ENCODE measurements around the gene EFCAB12. TPM values are rescaled to one million over a fixed set of nuclear protein-coding genes. Genes with fewer than 3 reads are reported as not detected.
"Not testable (repeated sequence)": the region's sequence is repeated elsewhere in the genome, so short reads cannot be mapped to it uniquely, and the experiment has no call there.

Gene EFCAB12
- total RNA-seq, 2 experiments from 2014 or later = 1.1 to 2.5 TPM

- Histone ChIP-seq H3K4me3 (ENCODE audit: low read depth, low read length, poor library complexity, severe bottlenecking) (no peak overlapping the region), H3K9me3 (ENCODE audit: low read length) (no peaks in the 10 kb centered on the region), H3K27ac (ENCODE audit: low read depth, low read length, poor library complexity, severe bottlenecking) (no peak overlapping the region), H3K9me2 (ENCODE audit: insufficient read depth, low read length) (no peaks in the 10 kb centered on the region), H3K4me2 (ENCODE audit: low read length) (no peak overlapping the region), H3K36me3 (ENCODE audit: insufficient read depth, low read length) (peaks cover 45% of the 10 kb centered on the region), H3K4me1 (ENCODE audit: insufficient read depth, low read length, poor library complexity, severe bottlenecking) (no peaks in the 10 kb centered on the region), H2AFZ (ENCODE audit: low read length) (no peak overlapping the region), H3K79me2 (ENCODE audit: insufficient read depth, low read depth, low read length) (no peaks in the 10 kb centered on the region), H4K20me1 (ENCODE audit: insufficient read depth, low read length) (no peaks in the 10 kb centered on the region)
- intact Hi-C loops (cut with micrococcal nuclease; ENCODE audit: unreplicated experiment) = loop anchor here (10.0 kb wide), 1 partner anchor 238 kb away; no protein-coding TSS in a partner anchor
- ChIA-PET POLR2A (interaction anchor here (0.8 kb wide), 1 partner anchor 48 kb away, joined by 3 read pairs; no protein-coding TSS in a partner anchor), CTCF (ENCODE audit: unreplicated experiment) (no interaction called here)
- no TSS peak for BruUV-seq (replicated peaks)
- no peak for DNase-seq (ENCODE audit: low spot score)
- TF ChIP-seq EZH2phosphoT487 (IDR thresholded peaks at IDR 0.05; ENCODE audit: borderline replicate concordance, low read depth, low read length) = no peak
- TF ChIP-seq CTCF (conservative IDR thresholded peaks at IDR 0.05; ENCODE audit: low read length) = no peak
Measured at GRCh38 chr3:129386984-129387383, 41.5 kb downstream of the EFCAB12 start.

GRCh38 chr3:129385507-129385906 is 42.9 kb downstream of the EFCAB12 start:
- H3K9me3 ChIP-seq (ENCODE audit: low read length); CTCF ChIA-PET (ENCODE audit: unreplicated experiment); H3K27ac ChIP-seq (ENCODE audit: low read depth, low read length, poor library complexity, severe bottlenecking); H3K4me1 ChIP-seq (ENCODE audit: insufficient read depth, low read length, poor library complexity, severe bottlenecking); H3K79me2 ChIP-seq (ENCODE audit: insufficient read depth, low read depth, low read length); H3K9me2 ChIP-seq (ENCODE audit: insufficient read depth, low read length); DNase-seq (ENCODE audit: low spot score); BruUV-seq (replicated peaks); H2AFZ ChIP-seq (ENCODE audit: low read length); H4K20me1 ChIP-seq (ENCODE audit: insufficient read depth, low read length); H3K4me3 ChIP-seq (ENCODE audit: low read depth, low read length, poor library complexity, severe bottlenecking); H3K4me2 ChIP-seq (ENCODE audit: low read length): not testable (repeated sequence)
- POLR2A ChIA-PET = interaction anchor here (0.6 kb wide), 1 partner anchor 191 kb away, joined by 4 read pairs; no protein-coding TSS in a partner anchor
- intact Hi-C loops (cut with micrococcal nuclease; ENCODE audit: unreplicated experiment) = loop anchor here (10.0 kb wide), 1 partner anchor 239 kb away; no protein-coding TSS in a partner anchor
- H3K36me3 ChIP-seq (ENCODE audit: insufficient read depth, low read length) = peaks cover 33% of the 10 kb centered on the region

- intact Hi-C loops (cut with micrococcal nuclease; ENCODE audit: unreplicated experiment) = loop anchor here (5.0 to 10.0 kb wide), 2 partner anchors 240 to 443 kb away; no protein-coding TSS in a partner anchor
- H2AFZ ChIP-seq (ENCODE audit: low read length) = no peak overlapping the region
- TF ChIP-seq CTCF (conservative IDR thresholded peaks at IDR 0.05; ENCODE audit: low read length) = no peak
- TF ChIP-seq EZH2phosphoT487 (IDR thresholded peaks at IDR 0.05; ENCODE audit: borderline replicate concordance, low read depth, low read length) = no peak
- H4K20me1 ChIP-seq (ENCODE audit: insufficient read depth, low read length) = no peaks in the 10 kb centered on the region
- DNase-seq (ENCODE audit: low spot score) = no peak
- no TSS peak for BruUV-seq (replicated peaks)
- no peak overlapping the region for H3K4me3 ChIP-seq (ENCODE audit: low read depth, low read length, poor library complexity, severe bottlenecking)
- ChIA-PET POLR2A (interaction anchor here (0.6 kb wide), 1 partner anchor 191 kb away, joined by 4 read pairs; no protein-coding TSS in a partner anchor), CTCF (ENCODE audit: unreplicated experiment) (no interaction called here)
- peaks cover 28% of the 10 kb centered on the region for H3K36me3 ChIP-seq (ENCODE audit: insufficient read depth, low read length)
- H3K27ac ChIP-seq (ENCODE audit: low read depth, low read length, poor library complexity, severe bottlenecking) = no peak overlapping the region
- H3K9me2 ChIP-seq (ENCODE audit: insufficient read depth, low read length) = no peaks in the 10 kb centered on the region
- H3K9me3 ChIP-seq (ENCODE audit: low read length) = no peaks in the 10 kb centered on the region
- H3K79me2 ChIP-seq (ENCODE audit: insufficient read depth, low read depth, low read length) = no peaks in the 10 kb centered on the region
- no peaks in the 10 kb centered on the region for H3K4me1 ChIP-seq (ENCODE audit: insufficient read depth, low read length, poor library complexity, severe bottlenecking)
- H3K4me2 ChIP-seq (ENCODE audit: low read length) = no peak overlapping the region
Measured at GRCh38 chr3:129384594-129385323, 43.7 kb downstream of the EFCAB12 start.

- H4K20me1 ChIP-seq (ENCODE audit: insufficient read depth, low read length); H3K9me3 ChIP-seq (ENCODE audit: low read length); H3K4me1 ChIP-seq (ENCODE audit: insufficient read depth, low read length, poor library complexity, severe bottlenecking); H3K27ac ChIP-seq (ENCODE audit: low read depth, low read length, poor library complexity, severe bottlenecking); H3K4me3 ChIP-seq (ENCODE audit: low read depth, low read length, poor library complexity, severe bottlenecking); DNase-seq (ENCODE audit: low spot score); H3K9me2 ChIP-seq (ENCODE audit: insufficient read depth, low read length); BruUV-seq (replicated peaks); H2AFZ ChIP-seq (ENCODE audit: low read length); H3K4me2 ChIP-seq (ENCODE audit: low read length); H3K79me2 ChIP-seq (ENCODE audit: insufficient read depth, low read depth, low read length): not testable (repeated sequence)
- ChIA-PET POLR2A (interaction anchor here (0.6 to 1.6 kb wide), 3 partner anchors 9 to 58 kb away, joined by 3 to 7 read pairs (median 4); no protein-coding TSS in a partner anchor), CTCF (ENCODE audit: unreplicated experiment) (interaction anchor here (0.7 to 1.4 kb wide), 4 partner anchors 19 to 102 kb away, joined by 3 to 16 read pairs (median 4); no protein-coding TSS in a partner anchor)
- intact Hi-C loops (cut with micrococcal nuclease; ENCODE audit: unreplicated experiment) = loop anchor here (5.0 to 10.0 kb wide), 2 partner anchors 241 to 443 kb away; no protein-coding TSS in a partner anchor
- H3K36me3 ChIP-seq (ENCODE audit: insufficient read depth, low read length) = peaks cover 22% of the 10 kb centered on the region
Measured at GRCh38 chr3:129384103-129384502, 44.3 kb downstream of the EFCAB12 start.
